ENCODE results near the gene SCGN.

The SCGN gene

DNA sequence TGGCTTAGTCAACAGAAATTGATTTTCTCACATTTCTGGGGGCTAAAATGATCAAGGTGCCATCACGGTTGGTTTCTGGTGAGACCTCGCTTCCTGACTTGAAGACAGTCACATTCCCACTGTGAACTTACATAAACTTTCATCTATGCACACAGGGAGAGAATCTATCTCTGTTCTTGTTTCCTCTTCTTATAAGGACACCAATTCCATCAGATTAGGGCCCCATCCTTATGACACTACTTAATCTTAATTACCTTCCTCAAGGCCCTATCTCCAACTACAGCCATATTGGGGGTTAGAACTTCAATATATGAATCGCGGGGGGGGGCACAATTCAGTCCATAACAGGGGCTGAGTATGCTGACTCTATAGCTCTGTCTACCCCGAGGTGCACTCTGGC lies 10.6 kb upstream of the SCGN start:
- no peak for DNase-seq

DNA sequence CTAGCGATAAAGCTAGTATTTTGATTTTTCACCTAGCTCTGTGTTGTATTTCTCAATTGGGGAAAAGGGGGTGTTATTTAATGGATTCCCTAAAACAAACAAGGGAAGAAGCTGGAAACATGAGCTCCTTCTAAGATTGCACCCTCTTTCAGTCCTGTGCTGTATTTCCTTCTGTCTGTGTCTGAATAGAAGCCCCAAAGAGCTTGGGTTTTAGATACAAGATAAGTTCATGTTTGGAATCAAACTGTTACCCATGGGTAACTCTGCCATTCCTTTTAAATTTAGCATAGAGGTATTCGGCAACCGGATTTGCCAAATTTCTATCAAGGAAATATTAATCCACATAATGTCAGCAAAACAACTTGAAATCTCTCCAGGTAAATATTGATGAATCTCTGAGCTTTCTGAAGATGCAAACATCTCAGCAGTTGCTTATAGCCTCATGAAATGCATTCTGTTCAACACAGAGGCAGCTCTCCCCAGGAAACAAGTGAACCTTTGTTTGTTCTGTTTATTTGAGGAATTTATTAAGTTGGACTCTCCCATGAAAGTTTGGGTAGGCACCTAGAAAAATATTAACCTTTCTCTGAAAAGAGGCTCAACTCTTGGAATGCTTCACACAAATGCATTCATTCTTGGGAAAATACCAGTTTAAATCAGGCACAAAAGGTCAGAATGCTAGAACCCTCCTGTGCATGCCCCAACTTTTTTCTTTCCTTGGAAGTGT lies 9.9 kb upstream of the SCGN start:
- DNase-seq: no peak

DNA sequence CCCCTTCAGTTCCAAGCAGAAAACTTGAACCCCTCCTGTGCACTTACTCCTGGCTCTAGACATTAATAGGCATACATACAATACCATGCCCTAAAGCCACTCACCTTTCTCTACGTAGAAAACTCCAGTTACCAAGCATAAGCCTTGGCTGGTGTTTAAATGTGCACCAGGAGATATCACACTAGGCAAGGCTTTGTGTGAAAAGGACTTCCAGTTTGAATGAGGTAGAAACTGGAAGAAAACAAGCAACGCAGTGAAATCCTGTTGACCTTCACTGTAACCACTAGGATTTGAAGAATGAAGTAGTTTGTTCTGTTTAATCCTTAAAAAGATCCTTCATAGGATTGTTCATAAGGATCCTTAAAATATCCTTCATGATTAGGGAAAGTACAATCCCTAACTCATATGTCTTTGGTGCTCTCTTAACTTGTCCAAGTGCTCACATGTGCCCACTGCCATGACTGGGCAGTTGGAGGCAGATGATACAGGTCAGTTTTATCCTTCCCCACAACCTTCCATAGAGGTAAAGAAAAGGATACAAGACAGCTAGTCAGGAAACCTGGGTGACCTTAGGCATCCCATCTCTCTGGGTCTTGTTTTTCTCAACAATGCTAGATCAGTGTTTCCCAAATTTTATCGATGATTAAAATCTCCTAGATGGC lies 9.2 kb upstream of the SCGN start:
- DNase-seq: no peak

DNA sequence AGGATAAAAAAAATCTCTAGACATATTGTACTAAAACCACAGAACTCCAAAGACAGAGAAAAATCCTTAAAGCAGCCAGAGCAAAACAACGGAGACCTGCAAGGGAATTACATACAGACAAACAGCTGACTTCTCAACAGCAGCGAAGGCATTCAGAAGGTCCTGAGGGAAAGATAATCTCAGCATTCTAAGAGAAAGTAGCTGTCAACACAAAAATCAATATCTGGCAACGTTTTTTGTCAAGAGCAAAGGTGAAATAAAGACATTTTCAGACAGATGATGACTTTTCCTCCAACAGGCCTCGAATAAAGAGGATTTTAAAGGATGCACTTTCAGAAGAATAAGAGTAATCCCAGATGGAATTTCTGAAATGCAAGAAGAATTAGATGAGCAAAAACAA lies 6.1 kb upstream of the SCGN start:
- DNase-seq: no peak

DNA sequence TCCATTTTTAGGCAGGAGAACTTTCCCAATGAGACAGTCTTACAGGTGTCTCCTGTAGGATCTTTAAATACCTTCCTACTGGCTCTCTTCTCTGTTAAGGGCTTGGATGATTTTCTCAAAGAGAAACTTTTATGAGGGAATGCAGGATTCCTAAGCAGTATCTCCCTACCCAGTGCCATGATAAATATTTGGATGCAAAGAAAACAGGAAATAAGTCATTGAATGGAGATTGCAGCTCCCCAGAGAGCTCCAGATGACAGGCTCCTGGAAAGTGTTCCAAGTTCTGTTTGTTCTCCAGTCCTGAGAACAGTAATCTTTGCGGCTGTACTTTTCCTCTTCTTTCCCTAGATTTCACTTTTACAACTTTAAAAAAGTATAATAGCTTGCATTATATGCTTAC lies 2.4 kb upstream of the SCGN start:
- DNase-seq: no peak

DNA sequence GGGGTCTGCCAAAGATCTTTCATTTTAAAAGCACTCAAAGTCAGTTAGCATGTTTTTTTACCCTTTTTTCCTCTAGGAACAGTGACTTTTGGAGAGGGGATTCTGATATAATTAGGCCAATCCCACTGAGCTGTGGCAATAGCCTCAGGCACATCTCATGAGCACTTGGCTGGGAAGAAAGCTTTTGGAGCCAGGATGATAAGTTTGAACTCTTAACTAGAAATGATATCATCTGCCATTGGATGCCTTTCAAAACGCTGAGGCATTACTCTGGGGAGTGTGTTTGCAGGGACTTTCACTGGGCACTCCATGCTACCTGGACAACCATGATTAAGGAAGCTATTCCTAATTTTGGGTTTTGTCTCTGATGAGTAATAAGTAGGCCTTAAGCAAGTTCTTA lies 3.7 kb downstream of the SCGN start:
- DNase-seq: no peak

DNA sequence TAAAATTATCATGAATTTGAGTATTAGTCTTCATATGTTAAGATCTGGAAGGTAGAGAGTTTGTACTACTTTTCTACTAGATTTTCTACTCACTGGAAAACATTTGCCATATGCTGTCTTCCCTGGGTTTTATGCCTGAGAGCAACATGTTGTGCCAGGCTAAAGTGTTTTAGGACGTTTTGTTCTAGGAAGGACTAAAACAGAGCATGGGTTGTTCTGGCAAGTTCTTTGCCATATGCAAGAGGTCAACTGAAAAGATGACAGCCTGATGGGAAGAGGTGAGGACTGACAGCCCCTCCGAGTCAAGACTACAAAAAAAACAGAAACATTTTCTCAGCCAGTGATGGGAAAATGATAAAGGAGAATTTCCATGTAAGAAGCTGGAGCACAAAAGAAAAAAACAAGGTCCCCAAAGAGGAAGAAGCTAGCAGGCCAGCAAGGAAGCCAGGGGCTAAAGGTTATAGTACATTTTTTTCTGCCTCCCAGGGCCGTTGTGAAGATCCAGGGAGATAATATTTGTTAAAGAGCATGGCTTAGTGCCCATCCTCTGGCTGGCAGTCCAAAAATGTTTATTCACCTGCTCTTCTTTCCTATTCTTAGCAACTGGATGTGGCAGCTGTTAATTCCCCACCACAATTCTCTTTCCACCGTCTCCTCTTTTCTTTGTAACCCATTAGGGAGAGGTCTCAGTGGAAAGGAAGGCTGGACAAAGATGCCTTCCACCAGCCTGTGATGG lies 7.8 kb downstream of the SCGN start:
- DNase-seq: no peak

DNA sequence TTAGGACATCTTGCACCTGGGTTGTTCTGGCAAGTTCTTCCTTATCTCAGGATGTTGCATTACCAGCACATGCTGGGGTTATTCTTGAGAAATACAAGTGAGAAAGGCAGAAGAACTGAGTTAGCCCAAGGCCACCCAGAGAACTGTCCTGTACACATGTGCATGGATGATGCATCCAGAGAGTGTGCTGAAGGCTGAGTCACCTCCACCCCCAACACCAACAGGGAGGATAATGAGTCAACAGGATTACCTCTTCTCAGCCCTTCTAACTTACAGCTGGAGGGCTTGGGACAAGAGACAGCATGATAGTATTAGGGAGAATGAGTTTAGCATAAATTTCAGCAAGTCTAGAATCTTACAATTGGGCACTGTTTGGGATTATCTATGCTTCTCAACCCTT lies 8.5 kb downstream of the SCGN start:
- no peak for DNase-seq

DNA sequence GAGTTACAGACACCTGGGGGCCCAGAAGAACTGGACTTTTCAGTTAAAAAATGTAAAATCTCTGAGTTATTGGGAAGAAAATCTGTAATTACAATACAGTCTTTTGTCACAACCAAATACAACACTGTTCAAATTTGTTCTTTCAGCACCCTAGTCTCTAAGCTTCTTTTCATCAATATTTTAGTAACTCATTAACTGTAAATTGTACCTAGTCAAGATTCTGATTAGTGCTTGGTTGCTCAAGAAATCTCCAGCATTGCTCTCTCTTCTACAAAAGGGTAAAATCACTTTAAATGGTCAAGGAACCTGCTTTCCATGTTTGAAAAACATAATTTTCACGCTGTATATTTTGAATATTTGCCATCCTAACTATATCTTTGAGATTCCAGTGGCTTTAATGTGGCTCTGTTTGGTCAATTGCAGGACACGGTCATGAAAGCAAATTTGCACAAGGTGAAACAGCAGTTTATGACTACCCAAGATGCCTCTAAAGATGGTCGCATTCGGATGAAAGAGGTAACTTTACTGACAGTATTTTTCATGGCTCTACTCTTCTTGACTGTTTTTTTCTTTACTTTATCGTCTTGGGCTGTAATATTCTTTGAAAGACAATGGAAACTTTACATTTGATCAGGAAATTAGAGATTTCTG lies 9.2 kb downstream of the SCGN start:
- no peak for DNase-seq

DNA sequence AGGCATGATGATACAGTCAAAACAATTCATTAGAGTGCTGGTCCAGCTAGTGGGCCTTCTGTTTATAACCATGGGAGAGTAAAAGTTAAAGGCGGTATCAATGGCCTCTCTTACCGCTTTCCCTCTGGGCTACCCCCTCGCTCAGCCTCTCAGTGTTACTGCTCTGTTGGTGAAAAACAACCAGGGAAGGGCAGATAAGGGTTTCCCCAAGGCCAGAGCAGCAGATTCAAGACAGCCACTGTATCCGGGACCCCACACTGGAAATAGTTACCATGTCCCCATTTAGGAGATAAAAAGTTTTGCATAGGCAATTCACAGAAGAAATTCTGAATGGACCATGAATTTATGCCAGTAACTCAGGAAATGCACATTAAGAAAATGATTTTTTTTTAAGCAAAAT lies 13.4 kb downstream of the SCGN start:
- DNase-seq: no peak

DNA sequence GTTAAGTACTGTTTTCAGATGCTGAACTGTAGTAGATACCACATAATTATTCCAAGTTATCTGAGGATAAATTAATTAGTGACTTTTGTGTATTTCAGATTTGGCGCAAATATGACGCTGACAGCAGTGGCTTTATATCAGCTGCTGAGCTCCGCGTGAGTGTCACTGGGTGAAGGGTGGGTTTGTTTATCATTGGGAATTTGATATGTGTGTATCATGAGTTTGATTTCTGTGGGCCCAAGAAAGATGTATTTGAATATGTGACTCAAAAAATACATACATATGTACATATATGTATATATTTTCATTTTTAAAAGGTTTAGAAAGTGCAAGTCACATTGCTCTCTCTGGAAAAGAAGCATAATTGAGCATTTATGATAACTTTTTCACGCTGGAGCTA lies 17.4 kb downstream of the SCGN start:
- no peak for DNase-seq

DNA sequence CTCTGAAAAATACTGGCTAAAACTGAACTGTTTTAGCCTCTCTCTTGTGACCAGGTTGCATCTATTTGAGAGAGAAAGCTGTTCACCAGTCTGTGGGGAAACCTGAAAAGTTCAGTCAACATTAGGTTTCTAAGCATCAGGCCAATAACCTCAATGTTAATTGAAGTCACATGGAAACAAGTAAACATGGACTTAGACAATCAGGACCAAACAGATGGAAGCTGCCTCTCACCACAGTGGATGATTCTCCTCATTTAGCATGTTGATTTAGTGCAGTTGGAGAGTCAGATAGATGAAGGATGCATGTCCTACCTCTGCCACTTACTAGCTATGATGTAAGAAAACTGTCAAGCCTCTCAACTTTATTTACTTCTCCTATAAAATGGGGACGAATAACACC lies 18.2 kb downstream of the SCGN start:
- DNase-seq: no peak

DNA sequence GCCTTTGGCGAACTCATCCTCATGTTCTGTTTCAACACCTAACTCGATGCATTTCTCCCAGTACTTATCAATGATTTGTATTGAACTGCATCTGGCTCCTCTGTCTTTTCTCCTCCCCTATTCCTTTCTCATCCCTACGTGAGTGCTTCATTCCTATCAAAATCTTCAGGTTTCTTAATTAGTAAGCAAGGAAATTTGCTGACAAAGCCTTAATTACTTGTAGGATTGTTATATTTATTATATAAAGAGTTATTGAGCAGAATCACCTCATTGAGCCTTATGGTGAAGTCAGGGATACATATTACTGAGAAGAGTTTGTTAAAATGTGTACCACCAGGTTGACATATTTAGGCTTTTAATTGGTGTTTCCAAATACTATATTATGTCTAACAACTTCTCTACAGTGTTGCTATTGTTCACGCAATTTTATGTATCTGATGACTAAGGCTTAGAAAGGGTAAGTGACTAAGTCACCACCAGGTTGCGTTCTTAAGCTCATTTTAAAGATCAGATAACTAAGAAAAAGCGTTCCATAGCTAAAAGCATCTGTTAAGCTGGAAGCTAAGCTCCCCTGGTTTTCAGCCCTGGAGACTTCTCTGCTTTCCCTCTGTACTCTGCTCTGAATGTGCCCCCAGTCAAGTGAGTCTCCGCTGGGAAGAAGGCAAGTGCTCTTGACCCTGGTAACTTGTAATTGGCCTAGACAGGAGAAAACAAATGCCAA lies 18.9 kb downstream of the SCGN start:
- no peak for DNase-seq

DNA sequence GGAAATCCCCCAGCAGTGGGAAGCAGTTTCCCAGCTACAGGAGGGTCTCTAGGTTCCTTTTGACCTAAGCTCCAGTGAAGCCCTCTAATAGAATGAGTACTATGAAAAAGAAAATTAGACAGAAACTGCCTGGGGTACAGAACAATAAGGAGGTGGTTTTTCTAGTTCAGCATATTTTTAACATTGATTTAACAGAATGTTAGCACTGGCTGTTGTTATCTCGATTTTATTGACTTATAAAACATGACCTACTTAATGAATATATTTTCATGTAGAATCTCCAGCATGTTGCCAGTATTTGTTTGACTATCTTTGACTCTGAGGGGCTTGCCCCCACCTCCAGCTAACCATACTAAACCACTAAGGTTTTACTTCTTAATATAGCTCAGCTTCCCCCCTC lies 19.6 kb downstream of the SCGN start:
- DNase-seq: no peak

DNA sequence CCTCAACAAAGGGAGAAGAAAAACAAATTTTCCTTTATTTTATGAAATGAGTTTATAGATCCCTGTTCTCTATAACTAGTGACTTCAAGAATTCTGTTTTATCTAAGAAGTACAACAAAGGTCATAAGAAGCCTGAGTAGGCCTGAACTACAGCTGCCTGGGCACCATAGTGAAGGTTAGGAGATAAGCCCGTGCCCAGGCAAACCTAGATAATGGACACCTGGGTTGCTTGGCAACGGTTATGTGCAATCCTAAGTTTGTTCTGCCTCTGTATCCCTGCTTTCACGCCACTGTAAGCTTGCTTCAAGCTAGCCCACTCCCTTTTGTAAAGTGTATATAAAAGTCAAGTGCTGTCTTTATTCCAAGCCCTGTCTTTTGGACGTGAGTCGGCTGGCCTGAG lies 23.2 kb downstream of the SCGN start:
- no peak for DNase-seq

DNA sequence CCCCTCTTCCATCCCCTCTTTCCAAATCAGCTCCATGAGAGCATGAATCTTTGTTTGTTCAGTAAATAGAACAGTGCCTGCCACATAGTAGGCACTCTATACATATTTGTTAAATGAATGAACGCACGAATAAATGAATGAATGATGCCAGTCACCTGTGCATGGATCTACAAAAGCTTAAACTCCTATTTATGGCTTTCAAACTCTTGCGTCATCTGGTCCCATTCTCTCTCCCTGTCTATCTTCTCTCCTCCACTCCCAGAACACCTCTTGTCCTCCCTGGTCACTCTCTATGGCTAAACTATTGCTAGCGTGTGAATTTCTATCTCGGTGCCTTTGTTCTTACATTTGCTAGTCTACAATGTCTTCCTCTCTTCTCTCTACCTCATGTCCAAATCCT lies 24.8 kb downstream of the SCGN start:
- no peak for DNase-seq

DNA sequence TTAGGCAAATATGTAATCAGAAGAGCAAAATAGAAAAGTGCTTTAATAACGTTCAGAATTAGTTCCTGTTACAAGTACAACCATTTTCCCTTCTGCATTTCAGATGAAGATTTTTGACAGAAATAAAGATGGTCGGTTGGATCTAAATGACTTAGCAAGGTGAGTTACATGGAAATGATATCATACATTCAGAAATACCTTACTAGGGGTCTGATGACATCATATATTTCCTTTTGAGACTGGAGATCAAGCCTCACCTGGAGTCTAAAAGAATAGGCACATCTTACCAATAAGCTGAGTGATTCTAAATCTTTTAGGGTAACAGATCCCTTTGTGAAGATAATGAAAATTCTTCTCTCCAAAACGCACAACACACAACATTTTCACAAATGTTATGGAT lies 29.8 kb downstream of the SCGN start:
- DNase-seq: no peak

DNA sequence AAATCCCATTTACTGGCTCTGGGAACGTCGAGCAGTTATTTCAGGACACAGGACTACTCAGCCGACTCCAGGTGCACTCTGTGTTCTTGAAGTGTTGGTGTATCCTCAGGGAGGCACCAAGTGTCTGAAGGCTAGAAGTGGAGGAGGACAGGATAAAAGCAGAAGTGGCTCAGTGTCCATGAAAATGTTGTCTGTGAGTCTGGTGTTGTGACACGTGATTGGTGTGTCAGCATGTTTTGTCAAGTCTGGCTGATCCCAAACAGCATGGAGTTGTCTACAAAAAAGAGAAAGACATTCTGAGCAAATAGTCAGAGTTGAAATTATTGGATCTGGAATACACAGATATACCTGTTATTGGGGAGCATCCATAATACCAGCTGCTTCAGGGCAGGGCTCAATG lies 30.3 kb downstream of the SCGN start:
- no peak for DNase-seq

DNA sequence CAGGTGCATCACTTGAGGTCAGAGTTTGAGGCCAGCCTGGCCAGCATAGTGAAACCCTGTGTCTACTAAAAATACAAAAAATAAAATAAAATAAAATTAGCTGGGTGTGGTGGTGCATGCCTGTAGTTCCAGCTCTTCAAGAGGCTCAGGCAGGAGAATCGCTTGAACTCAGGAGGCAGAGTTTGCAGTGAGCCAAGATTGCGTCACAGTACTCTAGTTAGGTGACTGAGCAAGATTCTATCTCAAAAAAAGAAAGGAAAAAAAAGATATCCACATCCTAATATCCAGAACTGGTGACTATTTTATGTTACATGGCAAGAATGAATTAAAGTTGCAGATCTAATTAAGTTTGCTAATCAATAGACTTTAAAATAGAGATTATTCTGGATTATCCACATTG lies 32.5 kb downstream of the SCGN start:
- no peak for DNase-seq

DNA sequence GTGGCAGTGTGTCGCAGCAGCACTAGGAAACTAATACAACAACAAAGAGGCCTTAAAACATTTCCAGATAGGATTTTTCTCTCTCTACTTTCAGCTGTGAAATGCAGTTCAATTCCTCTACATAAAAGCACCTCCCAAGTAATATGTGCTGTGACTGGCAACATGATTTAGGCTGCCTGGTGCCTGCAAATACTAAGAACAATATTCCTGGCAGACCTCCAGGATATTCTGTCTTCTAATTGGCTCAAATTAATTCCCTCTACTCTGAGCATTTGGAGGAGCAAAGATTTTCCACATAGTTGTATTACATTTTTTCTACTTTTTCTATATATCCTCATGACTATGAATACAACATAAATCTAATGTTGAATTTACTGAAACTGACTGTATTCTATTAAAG lies 33.2 kb downstream of the SCGN start:
- no peak for DNase-seq

DNA sequence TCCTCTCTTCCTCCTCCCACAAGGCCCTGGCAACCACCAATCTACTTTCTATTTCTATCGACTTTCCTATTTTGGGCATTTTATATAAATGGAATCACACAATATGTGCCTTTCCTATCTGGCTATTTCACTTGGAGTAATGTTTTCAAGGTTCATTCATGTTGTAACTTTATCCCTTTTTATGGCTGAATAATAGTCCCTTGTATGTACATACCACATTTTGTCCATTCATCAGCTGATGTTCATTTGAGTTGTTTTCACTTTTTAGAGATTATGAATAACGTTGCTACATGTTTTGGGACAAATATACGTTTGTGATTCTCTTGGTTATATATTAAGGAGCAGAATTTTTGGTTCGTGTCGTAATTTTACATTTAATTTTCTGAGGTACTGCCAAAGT lies 33.9 kb downstream of the SCGN start:
- DNase-seq: no peak

DNA sequence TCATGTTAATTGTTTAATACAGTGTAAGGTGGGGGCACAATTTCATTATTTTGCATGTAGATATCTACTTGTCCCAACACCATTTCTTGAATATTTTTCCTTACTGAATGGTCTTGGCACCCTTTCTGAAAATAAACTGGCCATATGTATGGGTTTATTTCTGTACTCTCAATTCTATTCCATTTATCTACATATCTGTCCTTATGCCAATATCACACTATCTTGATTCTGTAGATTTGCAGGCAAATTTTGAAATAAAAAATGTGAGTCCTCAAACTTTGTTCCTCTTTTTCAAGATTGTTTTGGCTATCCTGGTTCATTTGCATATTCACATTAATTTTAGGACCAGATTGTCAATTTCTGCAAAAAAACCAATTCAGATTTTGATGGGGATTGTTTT lies 34.8 kb downstream of the SCGN start:
- DNase-seq: no peak

DNA sequence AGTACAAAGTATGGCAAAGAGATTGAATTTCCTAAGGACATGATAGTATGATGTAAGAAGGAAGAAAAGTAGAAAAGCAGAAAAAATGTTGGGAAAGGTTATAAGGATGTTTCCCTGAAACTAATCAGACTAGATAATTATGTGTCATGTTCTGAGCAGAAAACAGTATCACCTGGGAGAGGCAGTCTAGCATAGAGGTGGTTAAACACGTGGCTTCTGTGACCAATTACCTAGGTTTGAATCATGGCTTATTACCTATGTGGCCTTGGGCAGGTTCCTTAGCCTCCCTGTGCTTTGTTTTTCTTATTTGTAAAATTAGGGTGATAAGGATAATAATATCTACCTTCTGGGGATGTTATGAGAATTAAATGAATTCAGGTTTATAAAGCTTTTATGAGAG lies 38.0 kb downstream of the SCGN start:
- no peak for DNase-seq

Data from CD4-positive, alpha-beta T cell treated with Interleukin-17A for 4 hours (primary cell).